ENCODE results near the gene PLTP.
"Not testable (repeated sequence)": the region's sequence is repeated elsewhere in the genome, so short reads cannot be mapped to it uniquely, and the experiment has no call there.

Gene PLTP, protein sequence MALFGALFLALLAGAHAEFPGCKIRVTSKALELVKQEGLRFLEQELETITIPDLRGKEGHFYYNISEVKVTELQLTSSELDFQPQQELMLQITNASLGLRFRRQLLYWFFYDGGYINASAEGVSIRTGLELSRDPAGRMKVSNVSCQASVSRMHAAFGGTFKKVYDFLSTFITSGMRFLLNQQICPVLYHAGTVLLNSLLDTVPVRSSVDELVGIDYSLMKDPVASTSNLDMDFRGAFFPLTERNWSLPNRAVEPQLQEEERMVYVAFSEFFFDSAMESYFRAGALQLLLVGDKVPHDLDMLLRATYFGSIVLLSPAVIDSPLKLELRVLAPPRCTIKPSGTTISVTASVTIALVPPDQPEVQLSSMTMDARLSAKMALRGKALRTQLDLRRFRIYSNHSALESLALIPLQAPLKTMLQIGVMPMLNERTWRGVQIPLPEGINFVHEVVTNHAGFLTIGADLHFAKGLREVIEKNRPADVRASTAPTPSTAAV

GRCh38 chr20:45911486-45912343 lies at the start of gene PLTP:
PLTP (minus strand) TSS chr20:45912155; CDS start chr20:45911452, 703 bp downstream.
- no peak for DNase-seq

DNA sequence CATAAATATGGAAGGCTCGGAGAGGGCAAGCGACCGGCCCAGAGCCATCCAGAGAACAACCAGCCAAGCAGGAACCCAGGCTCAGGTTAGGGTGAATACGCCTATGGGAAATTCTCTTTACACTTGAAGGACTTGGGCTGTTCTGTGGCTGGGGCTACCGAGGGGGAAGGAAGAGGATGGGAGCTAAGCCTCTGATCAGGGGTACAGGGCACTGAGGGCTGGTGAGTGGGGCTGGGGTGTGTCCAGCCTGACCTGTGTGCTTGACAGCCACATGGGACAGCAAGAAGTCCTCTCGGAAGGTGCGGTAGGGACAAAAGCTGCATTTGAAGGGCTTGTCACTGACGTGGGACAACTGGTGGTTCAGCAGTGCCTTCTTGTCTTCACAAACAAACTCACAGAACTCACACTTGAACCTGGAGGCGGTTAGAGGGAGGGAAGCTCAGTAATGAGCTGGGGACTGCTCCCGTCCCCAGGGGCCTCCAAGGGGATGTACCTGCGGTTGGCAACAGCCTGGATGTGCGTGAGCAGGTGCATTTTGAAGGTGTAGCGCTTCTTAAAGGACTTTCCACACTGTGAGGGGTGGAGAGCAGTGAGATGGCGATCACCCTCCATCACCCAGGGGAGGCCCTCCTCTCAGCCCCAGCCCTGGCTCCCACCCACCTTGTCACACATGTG lies 48.1 kb upstream of the PLTP start:
- no peak for DNase-seq

GRCh38 chr20:45959126-45959525 lies 47.2 kb upstream of the PLTP start:
- no peak for DNase-seq

- no peak for DNase-seq
Observed at GRCh38 chr20:45958593-45958992, 46.6 kb upstream of the PLTP start.

DNA sequence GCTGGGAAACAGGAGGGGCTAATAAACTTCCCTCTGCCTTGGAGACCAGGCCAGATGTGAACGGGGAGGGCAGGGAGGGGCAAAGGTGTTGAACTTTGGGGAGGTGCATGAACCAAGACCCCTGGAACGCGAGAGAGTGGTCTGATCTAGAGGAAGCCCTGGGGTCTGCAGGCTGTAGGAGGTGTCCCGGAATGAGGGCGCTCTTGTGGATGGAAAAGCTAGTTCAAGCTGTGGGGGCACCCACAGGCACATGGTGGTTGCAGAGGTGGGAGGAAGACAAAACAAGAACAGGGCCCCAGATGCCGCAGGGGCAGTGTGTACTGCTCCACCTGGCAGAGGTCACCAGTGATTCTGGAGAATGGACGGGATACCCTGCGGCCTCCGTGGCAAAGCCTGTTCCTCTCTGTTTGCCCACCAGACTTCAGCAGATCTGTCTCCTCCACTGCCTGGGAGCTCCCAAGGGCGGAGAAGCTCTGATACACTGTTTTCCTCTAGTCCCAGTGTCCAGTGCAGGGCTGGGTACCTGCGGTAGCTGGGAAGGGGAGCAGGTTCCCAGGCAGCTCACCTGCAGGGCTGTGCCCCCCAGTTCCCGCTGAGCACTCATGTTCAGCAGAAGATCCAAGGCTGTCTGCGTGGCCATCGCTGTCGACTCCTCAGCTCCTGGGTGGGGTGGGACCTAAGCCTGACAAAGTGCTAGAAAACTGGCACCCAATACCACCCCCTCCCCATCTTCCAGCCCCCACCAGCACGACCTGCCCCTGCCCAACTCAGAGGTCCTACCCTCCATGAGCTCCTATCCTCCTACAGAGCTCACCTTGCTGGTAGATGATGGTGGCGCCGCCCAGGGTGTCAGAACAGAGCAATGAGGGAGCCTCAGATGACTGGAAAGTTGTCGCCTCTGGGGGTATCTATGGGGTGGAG lies 45.3 kb upstream of the PLTP start:
- DNase-seq: no peak

GRCh38 chr20:45956326-45956725 lies 44.4 kb upstream of the PLTP start:
- DNase-seq: not testable (repeated sequence)

- DNase-seq: no peak
Observed at GRCh38 chr20:45953672-45954071, 41.7 kb upstream of the PLTP start.

DNA sequence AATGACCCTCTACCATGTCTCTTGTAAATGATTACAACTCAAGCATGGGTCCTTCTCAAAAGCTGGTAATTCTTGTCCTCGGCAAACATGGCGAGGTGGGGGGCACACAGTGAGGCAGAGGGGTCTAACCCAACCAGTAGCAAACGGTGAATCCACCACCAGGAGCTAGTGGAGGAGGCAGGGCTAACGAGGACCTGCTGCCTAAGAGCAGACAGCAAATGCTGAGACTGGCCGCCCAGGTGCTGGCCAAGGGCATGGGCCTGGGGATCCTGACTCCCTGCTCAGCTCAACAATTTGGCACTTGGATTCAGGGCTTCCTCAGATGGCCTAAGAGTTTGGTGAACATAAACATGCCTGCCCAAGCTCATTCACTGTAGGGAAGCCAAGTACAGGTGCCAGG lies 40.9 kb upstream of the PLTP start:
- DNase-seq: no peak

GRCh38 chr20:45951925-45952834 lies 40.2 kb upstream of the PLTP start:
- no peak for DNase-seq

DNA sequence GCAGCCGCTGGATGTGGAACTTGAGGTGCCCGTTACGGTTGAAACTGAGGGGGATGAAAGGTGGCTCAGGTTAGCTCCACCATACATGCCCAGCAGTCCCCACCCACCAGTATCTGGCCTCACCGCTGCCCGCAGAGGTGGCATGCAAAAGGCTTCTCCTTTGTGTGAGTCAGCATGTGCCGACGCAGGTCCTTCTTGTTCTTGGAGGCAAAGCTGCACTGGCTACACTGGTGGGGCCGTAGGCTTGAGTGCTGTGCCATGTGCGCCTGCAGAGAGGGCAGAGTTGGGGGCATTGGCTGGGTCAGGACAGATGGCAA lies 38.3 kb upstream of the PLTP start:
- no peak for DNase-seq

GRCh38 chr20:45949542-45950329 lies 37.8 kb upstream of the PLTP start:
- DNase-seq: no peak

GRCh38 chr20:45948742-45949541 lies 37.0 kb upstream of the PLTP start:
- DNase-seq: no peak

- no peak for DNase-seq
Observed at GRCh38 chr20:45948261-45948733, 36.3 kb upstream of the PLTP start.

DNA sequence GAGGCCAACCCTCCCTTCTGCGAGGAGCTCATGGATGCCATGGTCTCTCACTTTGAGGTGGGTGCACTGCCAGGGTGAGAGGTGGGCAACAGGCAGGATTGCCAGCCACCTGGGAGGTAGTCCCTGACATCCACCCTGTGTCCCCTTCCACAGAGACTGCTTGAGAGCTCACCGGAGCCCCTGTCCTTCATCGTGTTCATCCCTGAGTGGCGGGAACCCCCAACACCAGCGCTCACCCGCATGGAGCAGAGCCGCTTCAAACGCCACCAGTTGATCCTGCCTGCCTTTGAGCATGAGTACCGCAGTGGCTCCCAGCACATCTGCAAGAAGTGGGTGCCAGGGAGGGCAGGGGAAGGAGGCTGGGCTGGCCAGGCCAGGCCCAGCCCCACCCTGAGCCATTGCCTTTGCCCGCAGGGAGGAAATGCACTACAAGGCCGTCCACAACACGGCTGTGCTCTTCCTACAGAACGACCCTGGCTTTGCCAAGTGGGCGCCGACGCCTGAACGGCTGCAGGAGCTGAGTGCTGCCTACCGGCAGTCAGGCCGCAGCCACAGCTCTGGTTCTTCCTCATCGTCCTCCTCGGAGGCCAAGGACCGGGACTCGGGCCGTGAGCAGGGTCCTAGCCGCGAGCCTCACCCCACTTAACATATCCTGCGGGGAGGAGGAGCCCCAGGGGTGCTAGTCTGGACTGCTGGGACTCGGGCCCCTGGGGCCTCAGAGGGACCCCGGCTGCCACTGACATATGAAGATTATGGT lies 35.3 kb upstream of the PLTP start:
- DNase-seq: no peak

GRCh38 chr20:45946149-45946970 lies 34.4 kb upstream of the PLTP start:
- no peak for DNase-seq

- no peak for DNase-seq
Observed at GRCh38 chr20:45945678-45946148, 33.8 kb upstream of the PLTP start.

DNA sequence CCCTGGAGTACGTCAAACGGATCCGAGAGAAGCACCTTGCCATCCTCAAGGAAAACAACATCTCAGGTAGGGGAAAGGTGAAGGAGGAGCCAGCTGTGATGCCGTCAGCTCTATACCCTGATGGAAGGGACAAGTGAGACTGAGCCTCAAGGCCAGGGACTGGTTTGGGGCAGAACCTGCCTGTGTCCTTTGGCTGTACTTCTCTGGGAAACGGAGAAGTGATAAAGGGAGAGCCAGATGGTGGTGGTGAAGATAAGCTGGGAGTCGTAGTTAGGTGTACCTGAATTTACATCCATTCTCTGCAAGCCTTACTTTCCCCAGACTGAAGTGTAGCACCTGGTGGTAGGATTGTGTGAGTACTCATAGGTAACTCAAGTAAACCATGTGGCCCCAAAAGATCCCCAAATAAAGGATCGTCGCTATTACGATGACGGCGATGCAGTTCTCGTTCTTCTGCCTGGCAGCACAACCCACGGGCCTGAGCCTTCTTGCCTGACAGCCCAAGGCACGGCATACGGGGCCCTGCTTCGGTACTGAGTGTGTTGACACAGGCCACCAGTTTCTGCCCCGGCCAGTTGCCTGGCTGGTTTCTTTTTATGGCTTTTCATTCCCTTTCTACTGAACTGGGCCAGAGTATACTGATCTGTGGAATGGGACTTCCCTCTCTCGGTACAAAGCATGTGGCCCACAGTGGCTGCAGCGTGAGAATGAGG lies 33.2 kb upstream of the PLTP start:
- no peak for DNase-seq

Data from cerebellar nuclear complex (tissue), 1 donor.